ENCODE results near the gene EHMT1. TPM values are rescaled to one million over a fixed set of nuclear protein-coding genes. Genes with fewer than 3 reads are reported as not detected.

Gene EHMT1
- total RNA-seq, 2 donors from 2014 or later = 56.2 to 97.9 TPM

GRCh38 chr9:137791947-137792346 is 173.1 kb downstream of the EHMT1 start:
- no peak for DNase-seq
- Histone ChIP-seq H3K36me3 (no peaks in the 10 kb centered on the region), H3K9me3 (no peaks in the 10 kb centered on the region), H3K27me3 (no peaks in the 10 kb centered on the region), H3K4me3 (no peak overlapping the region), H3K9ac (ENCODE audit: low read depth in 2 of 2, low read length in 2 of 2) (no peak overlapping the region), H3K27ac (no peak overlapping the region), H3K4me1 (peaks cover 6% of the 10 kb centered on the region)
- intact Hi-C loops (cut with DNase I) = no loop called here
- TF ChIP-seq CTCF (IDR thresholded peaks at IDR 0.05) = no peak

GRCh38 chr9:137793196-137793841 is 174.5 kb downstream of the EHMT1 start:
- Histone ChIP-seq H3K27ac (no peak overlapping the region), H3K9me3 (no peaks in the 10 kb centered on the region), H3K4me1 (no peaks in the 10 kb centered on the region), H3K27me3 (no peaks in the 10 kb centered on the region), H3K4me3 (no peak overlapping the region), H3K9ac (ENCODE audit: low read depth in 2 of 2, low read length in 2 of 2) (no peak overlapping the region), H3K36me3 (no peaks in the 10 kb centered on the region)
- intact Hi-C loops (cut with DNase I) = no loop called here
- TF ChIP-seq CTCF (IDR thresholded peaks at IDR 0.05) = no peak
- no peak for DNase-seq

GRCh38 chr9:137795156-137795666 is 176.4 kb downstream of the EHMT1 start:
- Histone ChIP-seq H3K27ac (no peak overlapping the region), H3K9ac (ENCODE audit: low read depth in 2 of 2, low read length in 2 of 2) (no peak overlapping the region), H3K36me3 (peaks cover under 1% of the 10 kb centered on the region), H3K4me1 (no peaks in the 10 kb centered on the region), H3K27me3 (no peaks in the 10 kb centered on the region), H3K9me3 (no peaks in the 10 kb centered on the region), H3K4me3 (no peak overlapping the region)
- no peak for TF ChIP-seq CTCF (IDR thresholded peaks at IDR 0.05)
- DNase-seq = no peak
- intact Hi-C loops (cut with DNase I) = no loop called here

- TF ChIP-seq CTCF (IDR thresholded peaks at IDR 0.05) = no peak
- Histone ChIP-seq H3K27ac (no peak overlapping the region), H3K4me3 (no peak overlapping the region), H3K9me3 (no peaks in the 10 kb centered on the region), H3K9ac (ENCODE audit: low read depth in 2 of 2, low read length in 2 of 2) (no peak overlapping the region), H3K36me3 (peaks cover 5% of the 10 kb centered on the region), H3K4me1 (no peaks in the 10 kb centered on the region), H3K27me3 (no peaks in the 10 kb centered on the region)
- intact Hi-C loops (cut with DNase I) = no loop called here
- no peak for DNase-seq
These were observed 178.7 kb downstream of the EHMT1 start for GRCh38 chr9:137797206-137798120.

GRCh38 chr9:137798142-137798541 is 179.3 kb downstream of the EHMT1 start:
- Histone ChIP-seq H3K9ac (ENCODE audit: low read depth in 2 of 2, low read length in 2 of 2) (no peak overlapping the region), H3K27ac (no peak overlapping the region), H3K36me3 (peaks cover 5% of the 10 kb centered on the region), H3K9me3 (no peaks in the 10 kb centered on the region), H3K27me3 (no peaks in the 10 kb centered on the region), H3K4me1 (no peaks in the 10 kb centered on the region), H3K4me3 (no peak overlapping the region)
- no peak for TF ChIP-seq CTCF (IDR thresholded peaks at IDR 0.05)
- DNase-seq = no peak
- intact Hi-C loops (cut with DNase I) = no loop called here

Data from colonic mucosa (tissue), 4 donors.